ENCODE results near the gene UNC13B. TPM values are rescaled to one million over a fixed set of nuclear protein-coding genes. Genes with fewer than 3 reads are reported as not detected.

The UNC13B gene
- total and polyA plus RNA-seq, 2 of the 8 experiments (the other 6 are each of a cell fraction or from before 2014, with no cell fraction given), result 23.1 to 51.7 TPM

DNA sequence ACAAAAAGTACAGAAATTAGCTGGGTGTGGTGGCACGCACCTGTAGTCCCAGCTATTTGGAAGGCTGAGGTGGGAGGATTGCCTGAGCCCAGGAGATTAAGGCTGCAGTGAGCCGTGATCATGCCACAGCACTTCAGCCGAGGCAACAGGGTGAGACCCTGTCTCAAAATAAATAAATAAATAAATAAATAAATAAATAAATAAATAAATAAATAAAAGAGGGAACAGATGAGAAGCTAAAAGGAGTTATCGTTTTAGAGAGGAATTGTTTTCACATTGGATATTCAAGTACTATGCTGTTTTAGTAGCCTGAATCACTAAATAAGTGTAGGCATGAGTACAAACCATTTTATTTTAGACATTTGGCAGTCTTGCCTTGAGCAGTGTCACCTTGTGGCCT, 151.7 kb downstream of the UNC13B start (continued):
- TF ChIP-seq JUN (IDR thresholded peaks at IDR 0.05; ENCODE audit: low read depth, low read length) (no peak), JUND (IDR thresholded peaks at IDR 0.05; ENCODE audit: low read length) (no peak), SP4 (IDR thresholded peaks at IDR 0.05; ENCODE audit: low read length) (no peak), CEBPB (IDR thresholded peaks at IDR 0.05; ENCODE audit: low read depth, low read length) (no peak), TEAD4 (IDR thresholded peaks at IDR 0.05; ENCODE audit: low read depth, low read length) (no peak), GABPA (IDR thresholded peaks at IDR 0.05; ENCODE audit: borderline replicate concordance, insufficient read depth, low read length) (no peak)
- TF ChIP-seq, protein P1, sequence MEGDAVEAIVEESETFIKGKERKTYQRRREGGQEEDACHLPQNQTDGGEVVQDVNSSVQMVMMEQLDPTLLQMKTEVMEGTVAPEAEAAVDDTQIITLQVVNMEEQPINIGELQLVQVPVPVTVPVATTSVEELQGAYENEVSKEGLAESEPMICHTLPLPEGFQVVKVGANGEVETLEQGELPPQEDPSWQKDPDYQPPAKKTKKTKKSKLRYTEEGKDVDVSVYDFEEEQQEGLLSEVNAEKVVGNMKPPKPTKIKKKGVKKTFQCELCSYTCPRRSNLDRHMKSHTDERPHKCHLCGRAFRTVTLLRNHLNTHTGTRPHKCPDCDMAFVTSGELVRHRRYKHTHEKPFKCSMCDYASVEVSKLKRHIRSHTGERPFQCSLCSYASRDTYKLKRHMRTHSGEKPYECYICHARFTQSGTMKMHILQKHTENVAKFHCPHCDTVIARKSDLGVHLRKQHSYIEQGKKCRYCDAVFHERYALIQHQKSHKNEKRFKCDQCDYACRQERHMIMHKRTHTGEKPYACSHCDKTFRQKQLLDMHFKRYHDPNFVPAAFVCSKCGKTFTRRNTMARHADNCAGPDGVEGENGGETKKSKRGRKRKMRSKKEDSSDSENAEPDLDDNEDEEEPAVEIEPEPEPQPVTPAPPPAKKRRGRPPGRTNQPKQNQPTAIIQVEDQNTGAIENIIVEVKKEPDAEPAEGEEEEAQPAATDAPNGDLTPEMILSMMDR (IDR thresholded peaks at IDR 0.05; ENCODE audit: control extremely low read depth in 1 of 3, insufficient read depth in 1 of 3, low read depth in 1 of 3, low read length in 3 of 3), result no peak
